ENCODE results near the gene TMEM129.
"Not testable (repeated sequence)": the region's sequence is repeated elsewhere in the genome, so short reads cannot be mapped to it uniquely, and the experiment has no call there.

TMEM129 gene

GRCh38 chr4:1695913-1696312 is 25.2 kb downstream of the TMEM129 start:
- DNase-seq (ENCODE audit: low read depth, low spot score), result no peak

DNA sequence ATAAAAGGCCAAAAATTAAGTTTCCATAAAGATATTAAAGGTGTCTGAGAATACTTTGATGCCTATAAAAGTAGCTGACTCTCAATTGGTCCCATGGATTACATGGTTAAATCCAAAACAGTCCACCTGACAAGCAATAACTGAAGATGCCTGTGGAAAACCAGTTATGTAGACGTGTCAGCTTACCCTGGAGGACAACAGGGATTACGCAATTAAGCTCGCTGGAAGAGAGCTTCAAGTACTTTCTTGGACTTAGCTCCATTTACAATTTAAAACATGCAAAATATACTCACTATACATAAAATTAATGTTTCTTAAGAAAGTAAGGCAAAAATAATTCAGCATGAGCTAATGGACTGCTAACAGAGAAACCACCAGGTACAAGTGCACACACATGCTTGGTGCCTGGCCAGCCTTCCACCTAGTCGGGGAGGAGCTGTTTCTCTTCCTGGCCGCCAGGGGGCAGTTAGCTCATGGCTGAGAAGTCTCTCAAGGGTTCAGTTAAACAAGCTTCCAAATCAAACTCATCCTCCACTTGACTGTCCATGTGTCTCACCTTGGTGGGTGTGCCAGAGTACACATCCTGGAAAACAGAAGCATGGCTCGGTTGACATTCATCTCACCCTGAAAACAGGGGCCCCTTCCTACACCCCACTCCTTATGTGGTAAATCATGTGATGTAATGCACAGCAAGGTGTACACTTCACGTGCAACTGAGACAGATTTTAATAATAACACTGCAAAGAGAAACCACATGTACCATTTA is 27.8 kb downstream of the TMEM129 start:
- DNase-seq (ENCODE audit: low read depth, low spot score), result no peak

GRCh38 chr4:1691737-1692373 is 29.3 kb downstream of the TMEM129 start:
- no peak for DNase-seq (ENCODE audit: low read depth, low spot score)

- DNase-seq (ENCODE audit: low read depth, low spot score), result no peak
Observed at GRCh38 chr4:1690698-1691097, 30.4 kb downstream of the TMEM129 start.

- DNase-seq (ENCODE audit: low read depth, low spot score), result no peak
Observed at GRCh38 chr4:1686440-1687036, 34.6 kb downstream of the TMEM129 start.

DNA sequence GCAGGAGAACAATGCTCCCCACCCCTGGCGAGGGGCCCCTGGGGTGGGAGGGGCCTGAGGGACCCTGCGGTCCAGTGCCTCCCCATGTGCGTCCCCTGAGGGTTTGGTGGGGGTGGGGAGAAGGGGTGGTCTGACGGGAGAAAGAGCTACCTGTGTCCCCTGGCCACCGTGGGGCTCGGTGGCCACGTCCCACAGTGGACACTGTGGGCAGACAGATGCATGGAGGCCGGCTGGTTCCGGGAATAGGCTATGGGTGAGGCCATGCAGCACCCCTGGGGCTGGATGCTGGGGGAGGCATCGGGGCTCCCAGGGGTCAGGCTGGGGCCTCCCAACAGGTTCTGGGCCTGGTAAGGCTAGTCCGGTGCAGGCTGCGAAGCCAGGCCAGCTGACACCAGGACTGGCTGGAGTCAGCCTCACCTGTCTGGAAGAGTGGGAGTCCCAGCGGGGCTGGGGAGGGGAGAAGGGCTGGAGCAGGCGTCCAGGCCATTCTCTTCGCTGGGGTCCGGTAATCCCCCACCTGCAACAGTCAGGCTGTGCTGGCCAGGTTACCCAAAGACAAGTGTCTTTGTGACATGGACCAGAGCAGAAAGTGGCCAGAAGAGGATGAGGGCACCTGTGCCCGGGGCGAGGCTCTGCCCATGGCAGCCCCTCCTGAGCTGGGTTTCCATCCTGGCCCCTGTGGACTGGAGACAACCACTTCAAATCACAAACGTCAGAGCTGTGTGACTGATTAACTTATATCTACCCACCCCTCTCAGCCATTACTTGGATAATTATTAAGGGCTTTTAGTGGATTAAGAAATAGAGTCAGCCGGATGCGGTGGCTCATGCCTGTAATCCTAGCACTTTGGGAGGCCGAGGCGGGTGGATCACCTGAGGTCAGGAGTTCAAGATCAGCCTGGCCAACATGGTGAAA is 35.6 kb downstream of the TMEM129 start:
- no peak for DNase-seq (ENCODE audit: low read depth, low spot score)

DNA sequence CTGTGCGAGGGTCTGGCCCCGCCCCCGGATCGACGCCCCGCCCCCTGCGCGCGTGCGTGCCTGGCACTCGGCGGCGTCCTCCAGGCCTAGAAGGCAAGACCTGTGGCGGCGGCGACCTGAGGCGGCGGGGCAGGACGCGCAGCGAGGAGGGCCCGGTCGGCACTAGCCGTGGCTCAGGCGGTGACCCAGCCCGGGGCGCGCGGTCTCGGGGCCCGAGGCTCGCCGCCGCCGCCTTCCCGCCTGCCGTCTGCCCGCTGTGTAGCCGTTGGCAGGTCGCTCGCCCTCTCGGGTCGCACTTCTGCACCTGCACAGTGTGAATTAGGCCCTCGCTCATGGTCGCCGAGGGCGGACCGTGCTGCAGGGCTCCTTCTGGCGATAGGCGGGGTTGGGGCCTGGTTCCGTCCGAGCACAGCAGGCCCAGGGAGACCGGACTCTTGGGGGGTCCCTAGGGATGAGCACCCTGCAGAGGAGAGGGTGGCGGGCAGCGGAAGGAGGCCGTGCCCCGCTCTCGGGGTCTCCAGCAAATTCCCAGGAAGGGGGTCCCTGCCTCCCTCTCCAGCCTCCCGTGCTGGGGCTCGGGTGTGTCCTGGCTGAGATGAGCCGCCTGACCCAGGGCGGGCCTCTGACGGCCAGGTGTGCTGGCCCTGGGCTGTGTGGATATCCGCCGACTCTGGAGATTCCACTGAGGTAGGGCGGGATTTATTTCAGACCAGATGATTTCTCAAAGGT is 36.5 kb downstream of the TMEM129 start:
- no peak for DNase-seq (ENCODE audit: low read depth, low spot score)

DNA sequence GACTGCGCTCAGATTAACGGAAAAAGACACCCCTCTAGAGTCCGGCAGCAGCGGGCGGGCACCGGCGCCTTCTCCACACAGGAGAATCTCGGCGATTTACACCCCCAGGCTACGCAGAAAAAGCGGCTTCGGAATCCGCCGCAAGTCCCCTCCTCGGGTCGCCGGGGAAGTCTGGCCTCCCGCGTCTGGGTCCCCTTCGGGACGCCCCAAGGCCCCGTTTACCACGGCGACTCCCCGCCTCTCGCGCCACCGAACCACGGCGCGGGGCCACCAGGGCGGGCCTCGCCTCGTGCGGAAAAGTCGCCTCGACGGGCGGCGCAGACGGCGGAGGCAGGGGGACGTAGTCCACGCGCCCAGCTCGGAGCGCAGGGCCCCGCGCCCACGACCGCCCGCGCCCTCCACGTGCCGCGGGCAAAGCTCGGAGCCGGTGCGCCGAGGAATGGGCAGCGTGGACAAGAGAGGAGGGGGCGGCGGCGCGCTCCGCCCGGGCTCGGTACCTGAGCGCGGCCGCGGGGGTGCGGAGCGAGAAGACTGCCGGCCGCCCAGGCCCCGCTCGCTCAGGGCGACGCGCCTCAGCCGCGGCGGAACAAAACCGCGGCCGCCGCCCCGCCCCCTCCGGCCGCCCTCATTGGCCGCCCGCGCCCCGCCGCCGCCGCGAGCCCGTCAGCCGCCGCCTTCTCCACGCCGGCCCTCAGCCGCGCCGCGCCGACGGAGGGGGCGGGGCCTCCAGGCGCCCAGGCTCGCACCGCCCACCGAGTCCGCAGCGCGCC is 37.2 kb downstream of the TMEM129 start, which contains the start of gene FAM53A:
Gene FAM53A, minus strand, starts transcription at position 578 of the 770 bp plus-strand sequence. CDS start 15,572 bp downstream, outside the sequence.
- no peak for DNase-seq (ENCODE audit: low read depth, low spot score)

DNA sequence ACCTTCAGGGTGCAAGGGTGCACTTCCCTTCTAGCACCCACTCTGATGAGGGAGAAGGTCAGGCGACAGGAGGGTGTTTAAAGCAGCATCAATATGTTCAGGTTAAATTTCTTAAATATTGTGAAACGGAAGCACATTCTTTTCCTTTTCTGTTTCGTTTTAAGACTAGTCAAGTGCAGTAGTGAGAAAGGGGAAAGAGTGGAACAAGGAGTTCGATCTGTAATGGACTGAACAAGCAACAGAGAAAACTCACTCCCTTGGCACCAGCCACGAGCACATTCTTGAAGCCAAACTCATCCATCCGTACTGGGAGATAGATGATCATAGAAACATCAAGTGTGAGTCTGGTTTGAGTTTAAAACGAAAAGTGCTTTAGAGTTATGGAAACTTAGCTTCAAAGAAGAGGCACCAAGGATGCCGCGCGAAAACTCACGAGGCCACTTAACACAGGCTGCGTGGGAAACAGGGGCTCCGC is 37.8 kb downstream of the TMEM129 start:
- no peak for DNase-seq (ENCODE audit: low read depth, low spot score)

GRCh38 chr4:1682860-1683259 is 38.3 kb downstream of the TMEM129 start:
- DNase-seq (ENCODE audit: low read depth, low spot score), result no peak

DNA sequence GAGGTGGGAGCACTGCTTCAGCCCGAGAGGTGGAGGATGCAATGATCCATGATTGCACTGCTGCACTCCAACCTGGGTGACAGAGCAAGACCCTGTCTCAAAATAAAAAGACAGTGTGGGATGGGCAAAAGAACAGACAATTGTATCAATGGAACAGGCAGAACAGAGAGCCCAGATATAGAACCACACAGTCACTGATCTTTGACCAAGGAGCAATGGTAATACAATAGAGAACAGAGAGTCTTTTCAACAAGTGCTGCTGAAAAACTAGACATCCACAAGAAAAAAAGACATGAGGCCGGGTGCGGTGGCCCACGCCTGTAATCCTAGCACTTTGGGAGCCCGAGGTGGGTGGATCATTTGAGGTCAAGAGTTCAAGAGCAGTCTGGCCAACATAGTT is 42.9 kb downstream of the TMEM129 start:
- DNase-seq (ENCODE audit: low read depth, low spot score), result no peak

- DNase-seq (ENCODE audit: low read depth, low spot score), result no peak
Observed at GRCh38 chr4:1676605-1677525, 44.3 kb downstream of the TMEM129 start.

- no peak for DNase-seq (ENCODE audit: low read depth, low spot score)
Observed at GRCh38 chr4:1675802-1676137, 45.4 kb downstream of the TMEM129 start.

DNA sequence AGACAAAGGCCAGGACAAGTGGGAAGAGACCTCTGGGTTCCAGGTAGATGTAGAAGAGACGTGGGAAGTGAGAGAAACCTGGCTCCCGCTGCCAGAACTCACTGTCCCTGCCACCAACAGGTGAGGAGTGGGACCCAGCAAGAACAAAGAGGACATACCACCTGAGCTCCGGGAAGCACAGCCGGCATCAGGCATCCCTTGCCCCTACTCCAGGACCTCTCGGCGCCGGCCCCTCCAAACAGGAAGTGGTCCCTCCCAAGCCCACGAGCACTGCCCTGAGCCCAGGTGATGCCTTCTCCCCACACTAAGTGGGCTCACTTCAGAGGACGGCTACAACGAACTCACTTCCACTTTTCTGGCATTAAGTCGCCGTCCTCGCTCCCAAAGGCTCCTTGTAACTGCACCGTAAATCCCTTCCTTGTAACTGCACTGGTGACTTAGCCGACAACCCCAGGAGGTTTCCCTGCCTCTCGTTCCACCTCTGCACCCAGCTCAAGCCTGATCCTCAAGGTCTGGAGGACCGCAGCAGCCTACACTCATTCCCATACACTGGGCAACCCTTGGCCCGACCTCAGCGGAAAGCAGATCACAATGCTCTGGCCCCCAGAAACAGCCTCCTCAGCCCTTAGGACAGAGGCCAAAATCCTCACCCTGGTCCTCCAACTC is 45.9 kb downstream of the TMEM129 start:
- DNase-seq (ENCODE audit: low read depth, low spot score), result no peak

- no peak for DNase-seq (ENCODE audit: low read depth, low spot score)
Observed at GRCh38 chr4:1674682-1675081, 46.4 kb downstream of the TMEM129 start.

- DNase-seq (ENCODE audit: low read depth, low spot score), result no peak
Observed at GRCh38 chr4:1673671-1674070, 47.5 kb downstream of the TMEM129 start.

DNA sequence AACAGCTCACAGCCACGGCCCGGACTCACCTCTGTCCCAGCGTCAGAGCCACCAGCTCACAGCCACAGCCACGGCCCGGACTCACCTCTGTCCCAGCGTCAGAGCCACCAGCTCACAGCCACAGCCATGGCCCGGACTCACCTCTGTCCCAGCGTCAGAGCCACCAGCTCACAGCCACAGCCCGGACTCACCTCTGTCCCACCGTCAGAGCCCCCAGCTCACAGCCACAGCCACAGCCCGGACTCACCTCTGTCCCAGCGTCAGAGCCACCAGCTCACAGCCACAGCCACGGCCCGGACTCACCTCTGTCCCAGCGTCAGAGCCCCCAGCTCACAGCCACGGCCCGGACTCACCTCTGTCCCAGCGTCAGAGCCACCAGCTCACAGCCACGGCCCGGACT is 50.1 kb downstream of the TMEM129 start:
- not testable (repeated sequence) for DNase-seq (ENCODE audit: low read depth, low spot score)

DNA sequence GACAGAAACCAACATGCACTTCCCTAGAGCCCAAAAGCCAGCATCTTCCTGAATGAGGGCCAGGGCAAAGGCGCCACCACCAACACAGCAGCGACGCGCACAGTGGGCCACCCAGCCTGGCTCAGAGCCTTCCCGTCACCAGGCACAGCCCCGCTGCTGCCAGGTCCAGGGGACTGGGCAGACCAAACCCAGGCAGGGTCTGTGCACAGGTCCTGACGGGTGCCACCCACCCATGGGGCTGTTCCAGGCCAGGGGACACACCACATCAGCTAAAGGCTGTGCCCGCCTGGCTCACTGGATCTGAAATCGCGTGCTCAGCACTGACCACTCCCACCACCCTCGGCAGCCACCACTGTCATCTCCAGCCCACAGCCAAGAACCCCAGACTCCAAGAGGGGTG is 50.8 kb downstream of the TMEM129 start:
- no peak for DNase-seq (ENCODE audit: low read depth, low spot score)

GRCh38 chr4:1669850-1670249 is 51.3 kb downstream of the TMEM129 start:
- DNase-seq (ENCODE audit: low read depth, low spot score), result no peak
